OCI-LY3 (cell line): ENCODE data around the gene UNC5B.

Experiments
- EZH2phosphoT487 ChIP-seq: fragments of 200-600 bp; shearing (Covaris generic); IDR thresholded peaks from 2 replicates; pipeline ENCODE4 v1.6.1; 2018; ENCODE audit warnings: antibody characterized with exemption, mixed run types, low read depth
- TF ChIP-seq, protein P1 (sequence below): fragments of 200-600, 300-600 bp; sonication (generic); IDR thresholded peaks from 2 replicates; pipeline ENCODE4 v1.5.1; 2014; ENCODE audit warnings: antibody characterized with exemption, low read length, low read depth

DNA sequence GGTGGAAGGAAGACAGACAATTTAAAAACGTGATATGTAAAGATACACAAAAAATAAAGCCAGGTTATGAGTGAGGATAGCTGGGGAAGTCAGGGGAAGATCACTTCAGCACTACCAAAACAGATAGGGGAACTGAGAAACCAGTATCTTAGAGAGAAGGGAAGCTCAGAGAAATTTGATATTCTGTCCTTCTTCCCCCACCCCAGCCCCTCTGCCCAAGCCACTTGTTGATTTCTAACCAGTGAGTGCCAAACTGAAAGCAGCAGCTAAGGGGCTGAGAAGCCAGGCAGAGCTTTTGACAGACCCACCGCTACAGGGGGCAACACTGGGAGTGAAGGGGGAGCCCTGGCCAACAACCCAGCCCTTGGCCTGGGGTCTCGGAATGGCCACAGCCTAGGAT lies 97.5 kb downstream of the UNC5B start:
- TF ChIP-seq, protein P1, sequence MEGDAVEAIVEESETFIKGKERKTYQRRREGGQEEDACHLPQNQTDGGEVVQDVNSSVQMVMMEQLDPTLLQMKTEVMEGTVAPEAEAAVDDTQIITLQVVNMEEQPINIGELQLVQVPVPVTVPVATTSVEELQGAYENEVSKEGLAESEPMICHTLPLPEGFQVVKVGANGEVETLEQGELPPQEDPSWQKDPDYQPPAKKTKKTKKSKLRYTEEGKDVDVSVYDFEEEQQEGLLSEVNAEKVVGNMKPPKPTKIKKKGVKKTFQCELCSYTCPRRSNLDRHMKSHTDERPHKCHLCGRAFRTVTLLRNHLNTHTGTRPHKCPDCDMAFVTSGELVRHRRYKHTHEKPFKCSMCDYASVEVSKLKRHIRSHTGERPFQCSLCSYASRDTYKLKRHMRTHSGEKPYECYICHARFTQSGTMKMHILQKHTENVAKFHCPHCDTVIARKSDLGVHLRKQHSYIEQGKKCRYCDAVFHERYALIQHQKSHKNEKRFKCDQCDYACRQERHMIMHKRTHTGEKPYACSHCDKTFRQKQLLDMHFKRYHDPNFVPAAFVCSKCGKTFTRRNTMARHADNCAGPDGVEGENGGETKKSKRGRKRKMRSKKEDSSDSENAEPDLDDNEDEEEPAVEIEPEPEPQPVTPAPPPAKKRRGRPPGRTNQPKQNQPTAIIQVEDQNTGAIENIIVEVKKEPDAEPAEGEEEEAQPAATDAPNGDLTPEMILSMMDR: no peak
- no peak for TF ChIP-seq EZH2phosphoT487
